HG03095 (cell line): ENCODE results near the gene KRT73.

Experiments used
- ATAC-seq: cut with Tn5 transposase; IDR thresholded peaks from one replicate; pipeline ENCODE4 v1.9.1; 2021; ENCODE audit warnings: moderate library complexity; ENCODE audit not compliant: unreplicated experiment

The KRT73 gene

DNA sequence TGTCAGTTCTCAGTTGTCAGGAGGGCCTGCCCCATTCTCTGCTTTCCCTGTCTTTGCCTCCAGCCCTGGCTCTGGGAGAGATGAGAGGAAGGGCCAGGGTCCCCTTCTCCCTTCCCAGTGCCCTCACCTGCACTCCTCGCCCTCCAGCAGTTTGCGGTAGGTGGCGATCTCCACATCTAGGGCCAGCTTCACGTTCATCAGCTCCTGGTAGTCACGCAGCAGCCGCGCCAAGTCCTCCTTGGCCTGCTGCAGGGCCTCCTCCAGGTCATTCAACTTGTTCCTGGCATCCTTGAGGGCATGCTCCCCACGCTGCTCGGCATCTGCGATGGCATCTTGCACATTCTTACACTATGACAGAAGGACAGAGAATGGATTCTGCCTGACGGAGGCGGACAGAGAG is 28.3 kb upstream of the KRT73 start:
- no peak for ATAC-seq

DNA sequence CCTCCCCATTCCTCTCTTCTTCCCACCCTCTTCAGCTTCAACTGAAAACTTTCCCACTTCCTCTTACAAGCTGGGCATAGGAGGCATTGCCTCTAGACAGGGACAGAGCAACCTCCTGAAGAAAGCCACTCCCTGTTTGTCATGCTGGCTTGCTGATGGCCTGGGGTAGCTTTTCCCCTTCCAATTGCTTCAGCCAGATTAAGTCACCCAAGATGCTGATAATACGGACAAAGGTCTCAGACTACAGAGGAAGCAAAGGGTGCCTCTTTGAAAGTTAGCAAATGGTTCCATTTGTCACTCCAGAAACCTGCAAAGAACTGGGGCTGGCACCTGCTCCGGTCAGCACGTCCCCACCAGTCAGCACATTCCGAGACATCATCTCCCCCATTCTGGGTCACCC is 27.6 kb upstream of the KRT73 start:
- ATAC-seq = no peak

DNA sequence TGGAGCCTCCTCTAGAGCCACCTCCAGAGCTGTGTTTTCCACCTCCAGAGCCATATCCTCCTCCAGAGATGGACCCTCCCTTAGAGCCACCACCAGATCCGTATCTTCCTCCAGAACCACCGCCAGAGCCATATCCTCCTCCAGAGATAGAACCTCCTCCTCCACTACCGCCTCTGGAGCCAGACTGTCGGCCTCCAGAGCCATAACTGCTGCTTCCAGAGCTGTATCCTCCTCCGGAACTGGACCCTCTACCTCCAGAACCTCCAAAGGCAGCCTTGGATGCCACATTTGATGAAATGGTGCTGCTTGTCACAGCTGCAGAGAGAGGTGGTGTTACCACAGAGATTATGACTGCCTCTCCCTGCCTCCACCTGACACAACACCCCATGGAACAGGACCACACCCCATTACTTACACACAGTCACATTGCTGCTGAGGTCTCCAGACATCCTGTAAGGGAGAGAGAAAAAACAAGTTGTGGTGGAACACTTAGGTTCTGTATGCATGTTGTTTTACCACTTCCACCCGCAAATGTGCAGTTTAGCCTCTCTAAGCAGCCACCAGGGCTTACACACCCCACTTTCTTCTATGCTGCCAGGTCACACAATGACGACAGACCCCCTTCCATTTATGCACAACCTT is 26.9 kb upstream of the KRT73 start:
- ATAC-seq = no peak

DNA sequence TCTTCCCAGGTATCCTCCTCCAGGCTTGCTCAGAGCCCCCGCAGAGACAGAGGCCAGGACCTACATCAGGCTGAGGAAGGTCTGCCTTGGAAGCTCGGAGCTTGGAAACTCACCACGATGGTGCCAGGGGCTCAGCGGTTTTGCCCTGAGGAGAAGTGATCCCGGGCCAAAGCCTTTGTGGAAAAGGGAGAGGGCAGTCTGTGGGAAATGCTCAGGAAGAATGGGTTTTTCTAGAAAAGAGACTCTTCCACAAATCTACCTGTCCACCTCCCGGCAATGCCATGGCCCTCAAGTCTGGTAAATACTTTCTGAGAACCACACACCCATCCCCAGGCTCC is 25.7 kb upstream of the KRT73 start:
- no peak for ATAC-seq

DNA sequence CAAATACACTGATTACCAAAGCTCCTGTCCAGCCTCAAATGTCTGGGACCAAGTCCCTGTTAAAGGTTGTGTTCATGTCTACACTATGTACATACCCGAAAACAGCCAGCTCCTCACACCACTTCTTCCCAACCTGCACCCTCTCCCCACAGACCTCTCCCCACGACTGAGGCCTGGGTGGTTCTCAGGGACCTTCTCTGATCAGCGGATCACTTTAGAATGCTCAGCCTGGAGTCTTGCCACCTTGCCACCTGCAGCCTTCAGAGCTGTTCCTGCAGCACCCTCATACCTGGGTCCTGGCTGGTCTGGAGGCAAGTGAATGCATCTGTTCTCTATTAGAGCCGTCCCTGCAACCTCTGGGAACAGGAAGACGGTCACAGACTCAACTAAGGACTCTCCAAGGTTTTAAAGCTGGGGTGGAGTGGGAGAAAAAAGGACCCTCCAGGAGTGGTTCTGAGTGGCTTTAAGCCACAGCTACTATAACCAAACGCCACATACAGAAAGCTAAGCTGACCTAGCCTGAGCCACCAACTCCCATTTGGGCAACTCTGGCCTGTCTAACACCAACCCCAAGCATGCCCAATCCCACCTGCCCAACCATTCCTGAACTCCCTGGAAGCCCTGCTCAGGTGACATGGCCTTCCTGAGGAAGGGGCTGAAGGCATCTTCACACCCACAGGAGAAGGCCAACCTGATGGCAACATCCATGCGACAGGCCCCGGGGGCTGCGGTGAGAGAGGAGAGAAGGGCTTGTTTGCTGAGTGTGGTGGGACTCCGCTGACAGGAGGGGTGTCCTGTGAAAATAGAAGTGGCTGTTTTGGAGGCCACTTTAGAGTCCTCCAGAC is 25.1 kb upstream of the KRT73 start:
- no peak for ATAC-seq

DNA sequence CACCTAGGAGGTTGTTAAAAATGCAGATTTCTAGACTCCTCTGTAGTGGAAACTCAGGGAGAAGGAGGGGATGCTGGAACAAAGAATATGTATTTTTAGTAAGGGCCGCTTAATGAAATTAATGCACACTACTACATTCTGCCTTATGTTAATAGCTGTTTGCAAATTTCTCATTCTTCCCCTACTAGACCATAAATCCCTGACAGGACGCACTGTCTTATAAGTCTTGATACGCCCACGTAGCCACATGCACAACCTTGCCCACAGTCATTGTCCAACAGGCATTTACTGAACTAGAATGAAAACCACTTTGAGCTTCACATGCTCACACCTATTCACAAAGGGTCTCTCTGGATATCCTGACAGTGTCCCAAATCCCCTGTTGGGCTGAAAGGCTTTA is 23.1 kb upstream of the KRT73 start:
- no peak for ATAC-seq

DNA sequence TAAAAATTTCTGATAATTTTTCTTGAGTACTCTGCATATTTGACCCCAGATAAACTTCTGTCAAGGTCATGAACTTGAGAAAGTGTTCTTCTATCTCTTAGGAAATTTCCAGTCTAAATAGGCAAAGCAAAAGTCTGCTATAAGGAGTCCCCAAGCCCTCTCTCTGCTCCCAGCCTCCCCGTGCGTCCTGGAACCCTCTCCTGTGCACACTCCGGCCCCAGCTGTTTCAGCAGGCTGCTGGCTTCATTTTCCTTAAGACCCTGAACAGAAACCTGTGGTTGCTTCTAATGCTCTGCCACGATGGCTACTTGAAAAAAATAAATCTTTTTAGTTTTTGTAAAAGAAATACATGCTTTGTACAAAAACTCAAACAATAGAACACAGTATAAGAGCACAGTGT is 18.9 kb upstream of the KRT73 start:
- no peak for ATAC-seq

DNA sequence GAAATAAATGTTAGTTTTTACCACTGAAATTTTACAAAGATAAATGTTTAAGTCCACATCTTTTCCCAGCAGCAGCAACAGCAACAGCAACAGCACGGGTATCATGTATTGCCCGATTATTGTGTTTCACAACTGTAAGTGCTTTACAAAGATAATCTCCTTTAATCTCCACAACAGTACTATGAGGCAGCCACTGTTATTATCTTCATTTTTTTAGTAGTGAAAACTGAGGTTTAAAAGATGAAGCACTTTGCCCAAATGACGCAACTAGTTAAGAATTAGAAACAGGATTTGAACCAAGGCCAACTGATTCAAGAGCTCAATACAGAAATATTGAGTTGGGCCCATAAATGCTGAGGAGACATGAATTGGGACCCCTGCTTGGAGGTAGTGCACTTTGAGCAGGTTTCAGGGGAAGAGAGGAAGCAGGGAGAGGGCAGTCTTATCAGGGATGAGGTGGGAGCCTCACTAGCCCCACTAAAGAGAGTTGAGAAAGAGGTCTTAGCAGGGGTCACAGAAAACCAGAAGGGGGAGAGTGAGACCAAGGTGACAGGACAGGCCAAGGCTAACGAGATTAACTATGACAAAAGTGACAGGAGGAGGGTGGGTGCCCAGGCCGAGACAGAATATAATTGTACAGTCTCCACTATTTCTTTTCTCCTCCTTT is 18.4 kb upstream of the KRT73 start:
- no peak for ATAC-seq

DNA sequence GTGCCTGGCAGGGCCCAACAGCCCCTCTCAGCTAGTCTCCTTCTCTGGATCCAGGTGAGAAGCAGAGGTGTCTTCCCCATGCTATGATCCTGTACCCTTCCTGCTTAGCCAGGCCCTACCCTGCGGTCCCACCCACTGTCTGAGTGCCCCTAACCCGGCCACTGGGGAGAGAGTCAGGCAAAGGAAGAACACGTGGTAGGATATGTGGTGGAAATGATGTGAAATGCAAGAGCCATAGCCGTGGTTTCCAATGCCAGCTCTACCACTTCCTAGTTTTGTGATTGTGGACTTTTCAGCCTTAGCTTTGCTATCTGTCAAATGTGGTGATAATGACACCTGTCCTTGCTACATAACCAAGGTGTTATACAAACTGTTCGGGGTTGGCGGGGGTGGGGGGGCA is 17.8 kb upstream of the KRT73 start:
- ATAC-seq = no peak

DNA sequence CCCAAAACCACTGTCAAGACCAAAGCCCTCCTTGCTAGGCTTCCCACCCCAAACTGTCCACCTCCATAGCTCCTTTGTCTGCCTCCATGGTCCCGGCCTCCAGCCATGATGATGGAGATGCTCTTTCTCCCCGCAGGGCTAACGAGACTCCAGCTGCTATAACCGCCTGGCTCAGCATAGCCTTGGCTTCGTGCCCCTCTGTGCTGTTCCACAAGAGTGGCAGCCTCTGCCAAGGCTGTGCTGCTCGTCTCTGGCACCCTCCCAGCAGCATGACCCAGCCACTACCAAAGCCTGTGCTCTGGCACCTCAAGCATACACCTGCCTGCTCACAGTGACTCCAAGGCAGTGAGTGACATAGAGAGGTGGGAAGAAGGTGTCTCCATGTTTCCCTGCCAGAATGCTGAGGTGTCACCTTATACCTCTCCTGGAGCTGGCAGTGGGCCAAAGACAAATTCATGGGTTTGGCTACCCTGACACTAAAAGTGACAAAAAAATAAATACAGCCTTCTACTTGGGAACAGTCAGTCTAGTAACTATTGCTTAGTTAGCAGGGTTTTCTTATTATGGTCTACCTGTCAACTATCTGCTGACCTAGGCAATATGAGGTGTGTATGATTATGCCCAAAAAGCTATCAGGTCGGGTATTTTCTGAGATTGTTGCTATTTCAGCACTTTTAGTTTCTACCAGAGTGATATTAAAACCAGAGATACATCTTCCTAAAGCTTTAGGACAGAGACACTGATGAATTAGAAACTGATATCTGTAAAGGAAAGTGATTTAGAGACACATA is 16.1 kb upstream of the KRT73 start:
- ATAC-seq = no peak

DNA sequence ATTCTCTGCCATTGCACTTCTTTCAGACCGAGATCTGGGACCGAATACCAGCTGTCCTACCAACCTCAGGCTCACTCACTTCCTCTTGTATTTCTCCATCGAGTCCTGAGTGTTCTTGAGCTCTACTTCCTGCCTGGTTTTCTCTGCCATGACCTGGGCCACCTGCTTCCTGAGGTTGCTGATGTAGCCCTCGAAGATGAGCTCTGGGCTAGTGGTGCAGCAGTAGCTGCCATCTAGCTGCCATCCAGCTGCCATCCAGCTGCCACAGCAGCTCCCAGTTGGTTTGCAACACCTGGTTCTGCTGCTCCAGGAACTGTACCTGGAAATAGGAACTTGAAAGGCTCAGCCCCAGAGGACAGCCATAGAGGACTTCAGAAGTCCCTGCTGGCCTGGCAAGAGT is 15.0 kb upstream of the KRT73 start:
- no peak for ATAC-seq

DNA sequence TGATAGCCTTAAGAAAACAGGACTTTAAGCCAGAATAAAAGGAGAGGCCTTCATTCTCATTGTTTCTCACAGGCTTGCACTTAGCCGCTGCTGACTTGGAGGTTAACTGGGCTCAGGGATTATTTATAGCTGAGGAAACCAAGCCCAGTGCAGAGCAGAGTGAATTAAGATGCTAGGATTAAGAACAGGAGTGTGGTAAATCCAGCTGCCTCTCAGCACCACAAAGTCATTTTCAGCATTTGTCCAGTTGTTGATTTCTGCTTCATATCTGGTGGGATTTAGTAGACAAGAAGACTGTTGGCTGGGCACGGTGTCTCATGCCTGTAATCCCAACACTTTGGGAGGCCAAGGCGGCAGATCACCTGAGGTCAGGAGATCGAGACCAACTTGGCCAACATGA is 14.3 kb upstream of the KRT73 start:
- no peak for ATAC-seq

DNA sequence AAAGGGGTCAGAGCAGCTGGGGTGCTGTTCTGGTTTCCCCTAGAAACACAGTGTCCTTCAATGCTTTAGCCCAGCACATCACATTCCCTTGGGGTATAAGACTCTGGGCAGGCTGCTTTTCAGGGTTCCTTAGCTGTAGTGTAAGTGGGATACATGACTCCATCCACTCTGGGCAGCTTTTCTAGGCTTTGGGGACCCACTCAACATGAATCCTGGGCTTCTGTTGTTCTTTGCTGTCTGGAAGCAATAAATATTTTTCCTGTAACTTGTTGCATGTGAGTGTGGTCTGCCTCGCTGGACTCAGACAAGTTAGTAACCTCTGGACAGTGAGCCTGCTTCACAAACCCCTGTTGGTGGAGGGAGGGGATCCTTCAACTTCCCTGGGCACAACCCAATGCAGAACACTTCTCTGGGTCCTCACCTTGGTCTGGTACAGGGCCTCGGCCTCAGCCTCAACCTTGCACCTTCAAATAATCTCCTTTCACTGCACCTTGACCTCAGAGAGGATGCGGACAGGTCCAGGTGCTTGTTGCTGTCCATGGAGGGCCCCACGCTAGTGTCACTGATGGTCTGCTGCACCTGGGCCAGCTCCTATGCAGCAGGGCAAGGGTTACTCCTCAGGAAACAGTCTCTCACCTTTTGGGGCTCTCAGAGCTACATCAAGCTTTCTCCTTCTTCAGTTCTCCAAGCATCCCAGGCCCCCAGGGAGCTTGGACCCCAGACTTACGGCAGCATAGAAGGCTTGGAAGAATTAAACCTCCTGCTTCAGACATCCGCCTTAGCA is 13.5 kb upstream of the KRT73 start:
- ATAC-seq = no peak

DNA sequence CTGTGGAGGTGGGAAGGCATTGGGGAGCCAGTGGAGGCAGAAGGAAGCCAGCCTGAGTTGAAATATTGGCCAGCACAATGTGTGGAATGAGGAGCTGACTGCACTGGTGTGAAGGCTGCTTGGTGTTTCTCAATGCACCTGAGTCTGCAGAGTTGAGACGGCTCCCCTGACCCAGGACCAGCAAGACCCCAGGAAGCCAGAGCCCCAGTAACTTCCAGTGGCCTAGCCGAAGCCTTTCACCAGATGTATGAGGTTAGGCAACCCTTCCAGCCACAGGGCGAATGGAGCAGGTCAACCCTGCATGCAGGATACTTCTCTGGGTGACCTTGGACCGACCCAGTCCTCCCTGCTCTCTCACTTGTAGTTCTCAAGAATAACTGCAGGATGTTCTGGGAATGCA is 12.9 kb upstream of the KRT73 start:
- ATAC-seq = no peak

DNA sequence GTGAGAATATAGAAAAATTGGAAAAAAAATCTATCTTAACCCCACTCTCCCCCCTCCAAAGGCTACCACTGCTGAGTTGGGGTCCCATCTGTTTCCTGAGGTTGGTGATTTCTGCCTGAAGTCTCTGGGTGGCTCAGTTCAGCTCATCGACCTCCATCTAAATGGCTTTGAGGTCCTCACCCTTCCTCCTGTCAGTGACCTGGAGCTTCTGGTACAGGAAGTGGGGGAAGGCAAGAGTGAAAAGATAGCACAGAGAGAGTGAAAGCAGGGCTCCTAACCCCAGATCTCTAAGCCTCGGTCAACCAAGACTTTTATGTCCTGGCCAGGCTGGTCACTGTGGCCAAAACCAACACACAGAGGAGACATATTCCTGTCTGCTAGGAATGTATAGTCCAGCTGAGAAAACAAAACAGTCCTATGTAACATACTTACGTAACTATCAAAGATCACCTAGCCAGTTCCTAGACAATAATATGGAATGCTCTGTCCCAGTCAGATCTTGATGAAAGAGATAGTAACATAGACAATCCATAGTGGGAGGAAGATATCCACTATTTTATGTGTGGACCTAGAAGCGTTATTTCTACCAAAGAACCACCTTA is 12.3 kb upstream of the KRT73 start:
- no peak for ATAC-seq

DNA sequence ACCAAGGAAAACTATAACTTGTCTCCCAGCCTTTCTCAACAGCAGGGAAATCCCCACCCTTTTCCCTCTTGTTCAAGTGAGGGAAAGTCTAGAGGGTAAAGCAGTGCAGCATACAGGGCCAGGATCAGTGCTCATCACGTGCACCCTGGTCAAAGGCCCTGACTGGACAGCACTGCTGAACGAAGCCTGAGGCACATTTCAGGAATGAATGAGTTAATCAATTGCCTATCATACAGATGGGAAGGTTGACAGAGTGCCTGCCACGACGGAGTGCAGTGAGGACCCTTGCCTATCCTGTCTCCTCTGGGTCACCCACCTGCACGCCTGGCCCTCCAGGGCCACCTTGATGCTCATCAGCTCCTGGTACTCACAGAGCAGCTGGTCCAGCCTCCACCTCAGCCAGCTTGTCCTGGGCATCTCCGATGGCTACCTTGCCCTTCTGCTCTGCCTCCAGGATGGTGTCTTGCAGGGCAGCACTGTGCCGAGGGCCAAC is 11.7 kb upstream of the KRT73 start:
- no peak for ATAC-seq

DNA sequence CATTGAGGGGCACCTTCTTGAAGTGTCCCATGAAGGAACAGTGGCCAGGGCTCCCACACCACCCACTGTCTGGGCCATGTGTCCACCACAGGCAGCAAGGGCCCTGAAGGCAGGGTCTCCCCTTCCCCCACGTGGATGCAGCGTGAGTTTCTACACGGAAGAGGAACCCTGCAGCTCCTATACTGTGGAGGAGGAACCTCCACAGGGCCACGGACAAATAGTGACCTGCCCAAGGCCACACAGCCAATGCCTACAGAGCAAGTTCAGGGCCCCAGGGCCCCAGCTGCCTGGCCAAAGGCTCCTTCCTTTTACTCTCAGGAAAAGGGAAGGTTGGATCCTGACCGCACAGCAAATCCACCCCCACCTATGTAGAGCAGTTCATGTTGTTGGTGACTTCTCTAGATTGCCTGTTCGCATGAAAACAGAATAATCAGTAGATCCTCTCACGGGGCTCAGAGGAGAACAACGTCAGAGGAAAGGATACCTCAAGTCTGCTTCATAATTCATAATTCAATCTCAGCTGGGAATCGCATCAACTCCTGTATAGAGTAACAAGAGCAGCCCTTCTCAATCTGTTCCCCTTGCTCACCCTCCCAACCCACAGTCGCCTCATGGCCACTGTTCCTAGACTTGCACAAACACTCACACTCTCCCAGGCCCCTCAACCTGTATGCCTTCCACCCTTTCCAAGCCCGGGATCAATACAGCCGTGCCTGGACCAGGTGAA is 11.1 kb upstream of the KRT73 start:
- ATAC-seq = no peak

DNA sequence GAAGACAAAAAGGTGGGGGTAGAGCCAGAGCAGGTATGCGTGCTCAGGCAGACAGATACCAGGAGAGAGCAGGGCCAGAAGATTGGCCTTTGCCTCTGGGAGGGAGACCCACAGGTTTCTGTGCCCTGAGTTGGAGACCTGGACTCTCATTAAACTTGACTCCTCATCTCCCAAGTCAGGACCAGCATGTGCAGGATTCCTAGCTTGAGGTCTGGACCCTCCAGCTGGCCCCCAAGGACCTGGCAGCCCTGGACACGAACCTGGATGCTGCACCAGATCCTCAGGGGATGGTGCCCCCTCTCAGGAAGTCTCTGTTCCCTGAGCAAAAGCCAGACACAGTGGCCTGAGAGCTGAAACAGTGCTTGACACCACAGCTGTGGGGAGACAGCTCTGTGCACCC is 10.5 kb upstream of the KRT73 start:
- ATAC-seq = no peak

DNA sequence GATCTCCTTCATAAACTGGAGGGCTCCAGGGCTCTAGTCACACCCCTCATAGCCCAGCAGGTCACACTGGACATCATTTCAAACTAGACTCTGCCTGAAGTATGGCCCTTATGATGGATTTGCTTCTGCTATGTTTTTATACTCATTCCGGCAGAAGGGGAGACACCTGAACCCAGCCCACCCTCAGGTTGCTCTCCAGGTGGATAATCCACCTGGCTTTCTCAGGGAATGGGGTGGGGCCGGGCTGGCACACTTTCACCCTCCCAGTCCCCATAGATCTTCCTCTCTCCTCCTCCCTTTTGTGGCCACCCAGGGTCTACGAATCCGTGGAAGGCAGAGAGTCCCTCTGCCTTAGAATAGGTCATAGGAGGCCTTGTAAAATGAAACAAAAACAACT is 9.8 kb upstream of the KRT73 start:
- ATAC-seq = no peak
